ENCODE results near the gene LIN28B.

LIN28B gene

GRCh38 chr6:105015482-105015881 is 58.6 kb downstream of the LIN28B start:
- no peak for DNase-seq

- DNase-seq = no peak
Observed at GRCh38 chr6:105019285-105019684, 62.4 kb downstream of the LIN28B start.

- DNase-seq = no peak
Observed at GRCh38 chr6:105021399-105021798, 64.5 kb downstream of the LIN28B start.

- DNase-seq = no peak
Observed at GRCh38 chr6:105022416-105022815, 65.5 kb downstream of the LIN28B start.

GRCh38 chr6:105024803-105025202 is 67.9 kb downstream of the LIN28B start:
- no peak for DNase-seq

- no peak for DNase-seq
Observed at GRCh38 chr6:105028898-105029297, 72.0 kb downstream of the LIN28B start.

GRCh38 chr6:105029581-105029980 is 72.7 kb downstream of the LIN28B start:
- no peak for DNase-seq

- no peak for DNase-seq
Observed at GRCh38 chr6:105034470-105034869, 77.6 kb downstream of the LIN28B start.

GRCh38 chr6:105035299-105035698 is 78.4 kb downstream of the LIN28B start:
- no peak for DNase-seq

- DNase-seq = no peak
Observed at GRCh38 chr6:105036351-105036750, 79.4 kb downstream of the LIN28B start.

GRCh38 chr6:105038259-105038658 is 81.4 kb downstream of the LIN28B start:
- DNase-seq = no peak

- DNase-seq = no peak
Observed at GRCh38 chr6:105041880-105042279, 85.0 kb downstream of the LIN28B start.

GRCh38 chr6:105042648-105043047 is 85.7 kb downstream of the LIN28B start:
- no peak for DNase-seq

- no peak for DNase-seq
Observed at GRCh38 chr6:105043979-105044378, 87.1 kb downstream of the LIN28B start.

- no peak for DNase-seq
Observed at GRCh38 chr6:105045526-105045925, 88.6 kb downstream of the LIN28B start.

- DNase-seq = no peak
Observed at GRCh38 chr6:105051941-105052471, 95.1 kb downstream of the LIN28B start.

GRCh38 chr6:105056646-105057045 is 99.7 kb downstream of the LIN28B start:
- no peak for DNase-seq

GRCh38 chr6:105057160-105057559 is 100.3 kb downstream of the LIN28B start:
- DNase-seq = no peak

GRCh38 chr6:105058316-105058715 is 101.4 kb downstream of the LIN28B start:
- DNase-seq = no peak

GRCh38 chr6:105058846-105059245 is 101.9 kb downstream of the LIN28B start:
- DNase-seq = no peak

- DNase-seq = no peak
Observed at GRCh38 chr6:105066233-105066632, 109.3 kb downstream of the LIN28B start.

GRCh38 chr6:105066836-105067235 is 109.9 kb downstream of the LIN28B start:
- DNase-seq = no peak

GRCh38 chr6:105067329-105067728 is 110.4 kb downstream of the LIN28B start:
- DNase-seq = no peak

GRCh38 chr6:105068407-105068806 is 111.5 kb downstream of the LIN28B start:
- no peak for DNase-seq

GRCh38 chr6:105069821-105070445 is 113.0 kb downstream of the LIN28B start:
- no peak for DNase-seq
